AG09319 (cell line): ENCODE results near the gene HBG1.

Source experiments
- DNase-seq: peaks from one replicate; pipeline ENCODE4 v3.0.0-alpha.2; 2010; ENCODE audit warnings: low read depth; ENCODE audit errors: extremely low read depth
- TF ChIP-seq, protein P1 (sequence below): IDR thresholded peaks from 2 replicates; pipeline ENCODE4 v1.5.1; 2011; ENCODE audit warnings: low read depth, mild to moderate bottlenecking, inconsistent platforms, low read length, moderate library complexity

The HBG1 gene

DNA sequence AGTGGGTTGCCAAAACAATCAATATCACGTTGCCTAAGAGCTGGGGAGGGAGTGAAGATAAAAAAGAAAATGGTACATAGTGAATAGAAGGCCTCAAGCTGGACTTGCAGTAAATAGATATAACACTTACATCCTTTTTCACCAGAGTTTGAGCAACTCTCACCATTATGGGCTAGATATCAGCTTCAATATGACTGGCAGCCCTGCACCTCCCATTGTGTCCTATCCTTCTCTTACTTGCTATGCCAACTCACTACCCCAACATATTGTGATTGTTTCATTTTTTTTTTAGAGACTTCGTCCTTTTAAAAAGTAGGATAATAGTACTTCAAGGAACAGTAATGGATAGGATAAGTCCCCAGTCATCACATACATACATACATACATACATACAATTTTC lies 7.4 kb downstream of the HBG1 start:
- TF ChIP-seq, protein P1, sequence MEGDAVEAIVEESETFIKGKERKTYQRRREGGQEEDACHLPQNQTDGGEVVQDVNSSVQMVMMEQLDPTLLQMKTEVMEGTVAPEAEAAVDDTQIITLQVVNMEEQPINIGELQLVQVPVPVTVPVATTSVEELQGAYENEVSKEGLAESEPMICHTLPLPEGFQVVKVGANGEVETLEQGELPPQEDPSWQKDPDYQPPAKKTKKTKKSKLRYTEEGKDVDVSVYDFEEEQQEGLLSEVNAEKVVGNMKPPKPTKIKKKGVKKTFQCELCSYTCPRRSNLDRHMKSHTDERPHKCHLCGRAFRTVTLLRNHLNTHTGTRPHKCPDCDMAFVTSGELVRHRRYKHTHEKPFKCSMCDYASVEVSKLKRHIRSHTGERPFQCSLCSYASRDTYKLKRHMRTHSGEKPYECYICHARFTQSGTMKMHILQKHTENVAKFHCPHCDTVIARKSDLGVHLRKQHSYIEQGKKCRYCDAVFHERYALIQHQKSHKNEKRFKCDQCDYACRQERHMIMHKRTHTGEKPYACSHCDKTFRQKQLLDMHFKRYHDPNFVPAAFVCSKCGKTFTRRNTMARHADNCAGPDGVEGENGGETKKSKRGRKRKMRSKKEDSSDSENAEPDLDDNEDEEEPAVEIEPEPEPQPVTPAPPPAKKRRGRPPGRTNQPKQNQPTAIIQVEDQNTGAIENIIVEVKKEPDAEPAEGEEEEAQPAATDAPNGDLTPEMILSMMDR, result no peak
- no peak for DNase-seq

DNA sequence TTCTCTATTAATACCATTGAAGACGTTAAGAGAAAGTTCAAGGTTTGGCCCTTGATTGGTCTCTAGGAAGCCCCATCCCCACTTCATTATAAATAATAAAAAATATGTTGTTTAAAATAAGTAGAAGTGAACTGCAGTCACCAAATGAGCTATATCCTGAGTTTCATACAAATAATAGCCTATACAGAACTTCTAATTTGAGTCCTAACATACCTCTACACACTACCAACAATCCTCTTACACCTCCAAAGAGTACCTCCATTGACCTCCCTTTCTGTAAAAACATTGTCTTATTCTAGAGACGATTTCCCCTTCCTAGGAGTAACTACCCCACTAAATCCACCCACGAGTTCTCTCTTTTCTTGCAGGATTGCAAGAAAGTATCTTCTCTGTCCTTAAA lies 8.2 kb downstream of the HBG1 start:
- no peak for DNase-seq
- TF ChIP-seq, protein P1, result no peak

DNA sequence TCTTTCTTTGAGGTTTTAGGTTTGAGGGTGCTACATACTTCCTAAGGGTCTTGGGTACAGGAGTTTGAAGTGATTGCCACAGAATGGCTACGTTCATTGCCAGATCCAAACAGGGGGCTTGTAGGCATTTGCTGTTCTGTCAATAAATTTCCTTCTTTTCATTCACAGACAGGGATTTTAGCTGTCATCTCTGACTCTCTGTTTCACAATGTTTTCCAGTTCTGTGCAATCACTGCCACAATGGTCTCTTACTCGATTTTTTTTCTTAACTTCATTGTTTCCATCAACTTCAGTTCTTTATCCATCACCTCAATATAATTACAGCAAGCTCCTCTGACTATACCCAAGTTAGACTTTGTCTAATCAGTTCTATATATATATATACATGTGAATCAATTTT lies 9.2 kb downstream of the HBG1 start:
- no peak for DNase-seq
- TF ChIP-seq, protein P1, result no peak

DNA sequence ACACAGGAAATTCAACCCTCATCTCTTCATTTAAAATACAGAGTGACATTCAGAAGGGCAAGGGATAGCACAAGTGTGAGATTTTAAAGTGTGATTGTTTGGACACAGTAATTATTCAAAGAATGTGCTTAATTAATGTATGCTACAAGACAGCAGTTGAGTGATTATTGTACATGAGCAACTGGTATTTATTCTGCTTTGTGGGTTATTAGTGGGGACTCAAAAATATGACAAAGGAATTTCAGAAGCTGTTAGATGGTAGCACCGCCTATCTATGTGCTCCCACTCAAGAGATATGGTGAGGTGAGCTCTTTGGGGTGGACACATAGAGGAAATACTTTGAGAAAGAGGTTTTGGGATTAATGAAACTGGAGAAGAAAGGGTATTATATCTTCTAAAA lies 9.6 kb downstream of the HBG1 start:
- TF ChIP-seq, protein P1, result no peak
- DNase-seq, result no peak

DNA sequence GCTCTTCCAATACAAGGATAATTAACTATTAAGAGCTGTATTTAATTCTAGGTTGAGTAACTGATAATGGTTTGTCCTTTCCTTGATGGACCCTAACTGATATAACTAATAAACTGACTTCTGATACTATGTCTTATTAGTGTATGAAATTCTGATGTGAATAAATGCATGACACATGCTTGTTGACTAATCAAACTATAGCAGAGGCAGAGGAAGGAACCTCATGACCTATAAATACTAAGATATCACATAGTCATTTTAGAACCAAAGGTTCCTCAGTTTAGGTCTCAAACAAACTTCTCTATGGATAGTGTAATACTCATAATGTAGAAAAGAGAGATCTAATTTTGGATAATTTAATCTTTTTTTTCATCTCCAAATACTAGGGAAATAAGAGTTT lies 10.6 kb downstream of the HBG1 start:
- TF ChIP-seq, protein P1, result no peak
- no peak for DNase-seq

DNA sequence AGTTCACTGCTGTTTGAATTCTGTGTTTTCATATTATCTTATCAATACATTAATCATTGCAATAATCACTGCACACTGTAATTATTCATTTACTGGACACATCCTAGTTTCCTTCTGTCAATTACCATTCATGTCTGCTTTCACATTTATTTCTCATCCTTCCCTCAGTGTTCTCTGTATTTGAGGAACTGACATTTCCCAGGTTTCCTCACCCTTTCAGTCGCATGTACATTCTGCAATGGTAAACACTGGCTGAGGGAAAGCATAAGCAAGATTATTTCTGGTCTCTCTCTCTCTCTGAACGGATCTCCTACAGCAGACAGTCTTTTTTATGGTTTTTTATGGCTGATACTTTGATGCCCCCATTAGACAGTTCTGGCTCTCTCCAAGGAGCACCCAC lies 11.2 kb downstream of the HBG1 start:
- TF ChIP-seq, protein P1, result no peak
- DNase-seq, result no peak

DNA sequence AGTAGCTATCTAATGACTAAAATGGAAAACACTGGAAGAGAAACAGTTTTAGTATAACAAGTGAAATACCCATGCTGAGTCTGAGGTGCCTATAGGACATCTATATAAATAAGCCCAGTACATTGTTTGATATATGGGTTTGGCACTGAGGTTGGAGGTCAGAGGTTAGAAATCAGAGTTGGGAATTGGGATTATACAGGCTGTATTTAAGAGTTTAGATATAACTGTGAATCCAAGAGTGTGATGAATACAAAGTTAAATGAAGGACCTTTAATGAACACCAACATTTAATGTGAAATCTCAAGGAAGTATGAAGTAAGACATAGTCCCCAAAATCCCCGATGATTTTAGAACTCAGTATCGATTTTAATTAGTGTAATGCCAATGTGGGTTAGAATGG lies 12.2 kb downstream of the HBG1 start:
- no peak for DNase-seq
- TF ChIP-seq, protein P1, result no peak
